Measurements from ENCODE around the gene LAMB3. TPM values are rescaled to one million over a fixed set of nuclear protein-coding genes. Genes with fewer than 3 reads are reported as not detected.

LAMB3 gene
- total and polyA plus RNA-seq, 10 donors: 0.43 to 3.4 (median 0.80) TPM

GRCh38 chr1:209624558-209625549, 27.4 kb downstream of the LAMB3 start:
- DNase-seq: no peak
- Histone ChIP-seq H3K4me1 (peaks cover 9 to 61% (median 34%) of the 10 kb centered on the region in 6 donors), H3K4me3 (no peak overlapping the region), H3K27me3 (replicated peaks in 1 of 7) (peaks cover 0 to 23% (median 5%) of the 10 kb centered on the region in 7 donors), H3K27ac (peak overlapping the region in 4 of 8 donors; percentile 41 to 64 (median 57)), H3K9me3 (no peaks in the 10 kb centered on the region), H3K36me3 (no peaks in the 10 kb centered on the region)
- 73 to 83% (median 75%) methylated on average over 15 of the region's 15 CpGs for WGBS, 5 donors
- intact Hi-C loops (cut with DNase I; ENCODE audit: low total_unique reads): loop anchor here (10.0 kb wide), 1 partner anchor 50 kb away; no protein-coding TSS in a partner anchor
- TF ChIP-seq CTCF (IDR thresholded peaks at IDR 0.05 in 8 of 11, conservative IDR thresholded peaks at IDR 0.05 in 3 of 11) (no peak), POLR2AphosphoS5 (IDR thresholded peaks at IDR 0.05) (no peak), POLR2A (IDR thresholded peaks at IDR 0.05) (no peak)

GRCh38 chr1:209622841-209623829, 29.1 kb downstream of the LAMB3 start:
- Histone ChIP-seq H3K27me3 (replicated peaks in 1 of 7) (peaks cover 0 to 14% (median 5%) of the 10 kb centered on the region in 7 donors), H3K4me1 (peaks cover 9 to 69% (median 40%) of the 10 kb centered on the region in 6 donors), H3K4me3 (no peak overlapping the region), H3K27ac (no peak overlapping the region), H3K9me3 (no peaks in the 10 kb centered on the region), H3K36me3 (no peaks in the 10 kb centered on the region)
- TF ChIP-seq POLR2AphosphoS5 (IDR thresholded peaks at IDR 0.05): no peak
- TF ChIP-seq POLR2A (IDR thresholded peaks at IDR 0.05): no peak
- TF ChIP-seq CTCF (IDR thresholded peaks at IDR 0.05 in 8 of 11, conservative IDR thresholded peaks at IDR 0.05 in 3 of 11): no peak
- no peak for DNase-seq
- intact Hi-C loops (cut with DNase I; ENCODE audit: low total_unique reads): loop anchor here (10.0 kb wide), 1 partner anchor 48 kb away; no protein-coding TSS in a partner anchor
- WGBS, 5 donors: 86 to 92% (median 90%) methylated on average over 21 to 24 of the region's 24 CpGs

- no peak for DNase-seq
- Histone ChIP-seq H3K4me3 (no peak overlapping the region), H3K27me3 (replicated peaks in 1 of 7) (peaks cover 0 to 8% (median 0%) of the 10 kb centered on the region in 7 donors), H3K4me1 (peaks cover 5 to 60% (median 32%) of the 10 kb centered on the region in 6 donors), H3K36me3 (no peaks in the 10 kb centered on the region), H3K9me3 (no peaks in the 10 kb centered on the region), H3K27ac (no peak overlapping the region)
- intact Hi-C loops (cut with DNase I; ENCODE audit: low total_unique reads): loop anchor here (10.0 kb wide), 1 partner anchor 47 kb away; no protein-coding TSS in a partner anchor
- 76 to 89% (median 83%) methylated on average over 11 of the region's 11 CpGs for WGBS, 5 donors
- TF ChIP-seq POLR2AphosphoS5 (IDR thresholded peaks at IDR 0.05) (no peak), POLR2A (IDR thresholded peaks at IDR 0.05) (no peak), CTCF (IDR thresholded peaks at IDR 0.05 in 8 of 11, conservative IDR thresholded peaks at IDR 0.05 in 3 of 11) (no peak)
Measured at GRCh38 chr1:209621741-209622655, 30.2 kb downstream of the LAMB3 start.

All from spleen (tissue), 11 donors.